ENCODE measurements around the gene RNF187.

DNA sequence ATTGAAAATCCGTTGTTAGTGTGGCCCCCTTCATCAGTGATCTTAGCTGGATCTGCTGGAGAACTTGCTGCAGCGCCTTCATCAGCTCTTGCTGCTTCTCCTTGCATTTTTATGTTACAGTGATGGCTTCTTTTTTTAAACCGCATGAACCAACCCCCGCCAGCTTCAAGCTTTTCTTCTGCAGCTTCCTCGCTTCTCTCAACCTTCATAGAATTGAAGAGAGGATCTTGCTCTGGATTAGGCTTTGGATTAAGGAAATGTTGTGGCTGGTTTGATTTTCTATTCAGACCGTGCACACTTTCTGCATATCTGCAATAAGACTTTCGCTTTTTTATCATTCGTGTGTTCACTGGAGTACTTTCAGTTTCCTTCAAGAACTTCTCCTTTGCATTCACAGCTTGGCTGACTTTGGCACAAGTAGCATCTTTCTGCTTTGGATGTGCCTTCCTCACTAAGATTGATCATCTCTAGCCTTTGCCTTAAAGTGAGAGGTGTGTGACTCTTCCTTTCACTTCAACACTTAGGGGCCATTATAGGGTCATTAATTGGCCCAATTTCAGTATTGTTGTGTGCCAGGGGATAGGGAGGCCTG lies 13.1 kb downstream of the RNF187 start:
- TF ChIP-seq POLR2A (IDR thresholded peaks at IDR 0.05; ENCODE audit: low read length), result no peak
- TF ChIP-seq GATA1 (IDR thresholded peaks at IDR 0.05; ENCODE audit: low read depth, low read length), result no peak
